Effector memory CD4-positive, alpha-beta T cell (primary cell): ENCODE data around the gene ZNF678.
"Not testable (repeated sequence)": the region's sequence is repeated elsewhere in the genome, so short reads cannot be mapped to it uniquely, and the experiment has no call there.

Source experiments
- DNase-seq, 3 donors: peaks; one replicate each; pipeline ENCODE4 v3.0.0-alpha.2; 2020
- H3K27ac ChIP-seq: 2 replicates; pipeline ENCODE4 v1.7.0; 2013; ENCODE audit warnings: mild to moderate bottlenecking, low read length, moderate library complexity; ENCODE audit not compliant: insufficient read depth, poor library complexity, severe bottlenecking
- H3K27me3 ChIP-seq: replicated peaks from 2 replicates; pipeline ENCODE4 v1.7.0; 2013; ENCODE audit warnings: mild to moderate bottlenecking, low read length; ENCODE audit not compliant: insufficient read depth, control insufficient read depth, poor library complexity, severe bottlenecking
- H3K36me3 ChIP-seq: 2 replicates; pipeline ENCODE4 v1.7.0; 2013; ENCODE audit warnings: mild to moderate bottlenecking, low read length, moderate library complexity; ENCODE audit not compliant: control insufficient read depth, insufficient read depth
- H3K4me1 ChIP-seq: 2 replicates; pipeline ENCODE4 v1.7.0; 2013; ENCODE audit warnings: low read length, mild to moderate bottlenecking; ENCODE audit not compliant: control insufficient read depth, insufficient read depth, poor library complexity, severe bottlenecking
- H3K4me3 ChIP-seq: 2 replicates; pipeline ENCODE4 v1.7.0; 2013; ENCODE audit warnings: low read length, low read depth, mild to moderate bottlenecking; ENCODE audit not compliant: insufficient read depth, poor library complexity, severe bottlenecking
- H3K9me3 ChIP-seq: 2 replicates; pipeline ENCODE4 v1.7.0; 2013; ENCODE audit warnings: mild to moderate bottlenecking, low read length, moderate library complexity; ENCODE audit not compliant: control insufficient read depth

ZNF678 gene

DNA sequence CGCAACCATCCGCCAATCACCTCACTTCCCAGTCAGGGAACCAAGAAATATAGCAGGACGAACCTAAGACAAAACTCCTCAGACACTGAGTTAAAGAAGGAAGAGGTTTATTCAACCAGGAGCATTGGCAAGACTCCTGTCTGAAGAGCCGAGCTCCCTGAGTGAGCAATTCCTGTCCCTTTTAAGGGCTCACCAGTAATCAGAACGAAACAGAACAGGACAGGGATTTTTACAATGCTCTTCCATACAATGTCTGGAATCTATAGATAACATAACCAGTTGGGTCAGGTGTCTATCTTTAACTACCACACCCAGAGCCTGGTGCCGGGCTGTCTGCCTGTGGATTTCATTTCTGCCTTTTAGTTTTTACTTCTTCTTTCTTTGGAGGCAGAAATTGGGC lies 32.9 kb downstream of the ZNF678 start:
- H3K27me3 ChIP-seq, H3K4me3 ChIP-seq, H3K36me3 ChIP-seq, DNase-seq, H3K9me3 ChIP-seq, H3K4me1 ChIP-seq, H3K27ac ChIP-seq: not testable (repeated sequence)

DNA sequence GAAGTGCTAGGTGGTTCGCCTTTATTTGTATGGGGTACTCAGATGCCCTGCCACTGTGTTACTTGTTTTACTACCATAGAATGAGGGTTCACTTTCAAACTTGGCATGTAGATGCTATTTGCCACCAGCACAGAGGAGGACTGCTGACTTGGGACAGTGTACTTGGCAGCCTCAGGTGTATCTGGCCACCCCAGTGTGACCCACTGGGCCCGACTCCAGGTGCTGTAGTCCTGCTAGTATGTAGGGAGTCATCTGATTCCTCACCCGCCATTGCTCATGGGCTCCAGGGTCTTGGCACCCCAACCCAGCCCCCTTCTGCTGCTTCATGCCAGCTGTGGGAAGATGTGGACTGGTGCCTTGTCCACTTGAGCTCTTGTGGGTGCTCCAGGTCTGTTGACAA lies 40.0 kb downstream of the ZNF678 start:
- Histone ChIP-seq H3K36me3 (no peaks in the 10 kb centered on the region), H3K4me3 (no peak overlapping the region), H3K27ac (no peak overlapping the region), H3K27me3 (no peaks in the 10 kb centered on the region), H3K9me3 (no peaks in the 10 kb centered on the region), H3K4me1 (no peaks in the 10 kb centered on the region)
- DNase-seq = no peak

DNA sequence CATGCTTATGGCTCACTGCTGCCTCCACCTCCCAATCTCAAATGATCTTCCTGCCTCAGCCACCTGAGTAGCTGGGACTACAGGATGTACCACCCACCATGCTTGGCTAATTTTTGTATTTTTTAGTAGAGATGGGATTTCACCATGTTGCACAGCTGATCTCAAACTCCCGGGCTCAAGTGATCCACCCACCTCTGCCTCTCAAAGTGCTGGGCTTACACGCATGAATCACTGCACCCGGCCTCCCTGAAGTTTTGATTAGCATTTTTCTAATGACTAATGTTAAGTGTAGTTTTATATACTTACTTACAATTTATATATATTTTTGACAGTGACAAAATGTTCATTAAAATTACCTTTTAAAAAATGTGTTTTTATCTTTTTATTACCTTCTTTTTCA lies 41.1 kb downstream of the ZNF678 start:
- H3K4me3 ChIP-seq = no peak overlapping the region
- no peaks in the 10 kb centered on the region for H3K36me3 ChIP-seq
- no peaks in the 10 kb centered on the region for H3K27me3 ChIP-seq
- no peaks in the 10 kb centered on the region for H3K9me3 ChIP-seq
- no peaks in the 10 kb centered on the region for H3K4me1 ChIP-seq
- H3K27ac ChIP-seq = no peak overlapping the region
- no peak for DNase-seq

DNA sequence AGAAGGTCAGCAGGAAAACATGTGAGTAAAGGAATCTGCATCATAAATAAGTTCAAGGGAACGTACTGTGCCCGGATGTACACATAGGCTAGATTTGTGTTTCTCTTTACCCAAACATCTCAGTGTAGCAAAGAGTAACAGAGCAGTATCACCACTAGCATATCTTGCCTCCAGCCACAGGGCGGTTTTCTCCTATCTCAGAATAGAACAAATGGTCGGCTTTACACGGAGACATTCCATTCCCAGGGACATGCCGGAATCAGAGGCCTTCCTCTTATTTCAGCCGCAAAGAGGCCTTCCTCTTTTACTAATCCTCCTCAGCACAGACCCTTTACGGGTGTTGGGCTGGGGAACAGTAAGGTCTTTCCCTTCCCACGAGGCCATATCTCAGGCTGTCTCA lies 42.9 kb downstream of the ZNF678 start:
- H3K27ac ChIP-seq, H3K27me3 ChIP-seq, H3K4me1 ChIP-seq, H3K9me3 ChIP-seq, H3K4me3 ChIP-seq, DNase-seq, H3K36me3 ChIP-seq: not testable (repeated sequence)

DNA sequence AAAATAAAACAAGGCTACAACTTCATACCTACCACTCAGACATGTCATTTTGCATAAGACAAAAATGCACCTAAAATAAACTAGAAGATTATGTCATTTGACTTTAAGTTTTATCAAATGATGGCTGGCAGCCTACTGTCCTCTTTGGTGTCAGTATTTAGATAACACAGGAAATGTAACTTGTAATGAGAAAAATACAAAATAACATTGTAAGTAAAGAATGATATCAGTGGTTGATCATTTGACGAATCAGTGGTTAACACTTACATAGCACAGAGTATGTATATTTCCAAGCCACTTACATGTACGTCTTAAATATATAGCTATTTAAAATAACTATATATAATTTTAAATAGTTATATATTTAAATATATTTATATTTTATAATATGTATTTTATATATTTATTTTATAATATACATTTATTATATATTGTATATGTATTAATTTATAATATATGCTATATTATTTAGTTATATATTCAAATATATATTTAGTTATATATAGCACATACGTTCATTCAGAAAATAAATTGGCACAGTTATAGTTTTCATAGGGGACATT lies 44.1 kb downstream of the ZNF678 start:
- Histone ChIP-seq H3K27ac (no peak overlapping the region), H3K9me3 (no peaks in the 10 kb centered on the region), H3K36me3 (no peaks in the 10 kb centered on the region), H3K4me3 (no peak overlapping the region), H3K27me3 (no peaks in the 10 kb centered on the region), H3K4me1 (no peaks in the 10 kb centered on the region)
- DNase-seq = no peak

DNA sequence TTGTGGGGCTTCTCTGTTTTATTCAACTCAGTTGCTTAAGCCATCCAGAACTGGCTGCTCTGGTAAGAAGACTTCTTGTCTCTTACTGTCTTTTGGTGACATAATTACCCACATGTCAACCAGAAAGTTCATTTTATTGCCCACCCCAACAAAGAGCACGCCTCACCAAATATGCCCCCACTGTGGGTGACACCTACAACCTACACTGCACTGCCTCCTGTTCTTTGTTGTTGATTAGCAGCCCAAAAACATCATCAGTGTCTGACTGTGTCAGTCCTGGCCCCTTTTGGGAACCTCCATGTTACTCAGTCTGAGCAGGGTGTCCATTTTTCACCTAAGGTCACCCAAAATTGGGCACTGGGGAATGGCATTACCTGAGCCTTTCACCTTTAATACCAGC lies 49.3 kb downstream of the ZNF678 start:
- Histone ChIP-seq H3K9me3 (peaks cover 7% of the 10 kb centered on the region), H3K27ac (no peak overlapping the region), H3K4me1 (no peaks in the 10 kb centered on the region), H3K27me3 (no peaks in the 10 kb centered on the region), H3K36me3 (peaks cover 3% of the 10 kb centered on the region), H3K4me3 (no peak overlapping the region)
- DNase-seq = no peak

DNA sequence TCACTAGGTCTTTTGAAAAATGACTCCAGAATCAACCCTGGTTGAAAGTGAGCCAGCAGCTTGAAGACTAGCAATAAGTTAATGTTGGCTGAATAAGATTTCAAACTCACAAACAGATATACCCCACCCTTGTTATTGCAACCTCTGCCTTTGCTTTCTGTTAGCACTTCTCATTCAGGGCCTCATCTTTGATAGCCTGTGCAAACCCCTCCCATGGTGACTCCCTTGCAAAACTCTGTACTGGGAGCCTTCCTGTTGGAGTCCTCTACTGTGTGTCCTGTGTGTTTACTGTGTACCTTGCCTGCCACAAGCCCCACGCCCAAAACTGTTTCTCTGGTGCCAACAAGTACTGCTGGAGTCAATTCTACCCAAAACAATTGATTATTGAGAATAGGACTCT lies 50.2 kb downstream of the ZNF678 start:
- H3K4me3 ChIP-seq = no peak overlapping the region
- H3K27ac ChIP-seq = no peak overlapping the region
- DNase-seq = no peak
- no peaks in the 10 kb centered on the region for H3K4me1 ChIP-seq
- no peaks in the 10 kb centered on the region for H3K27me3 ChIP-seq
- H3K9me3 ChIP-seq = peaks cover 12% of the 10 kb centered on the region
- H3K36me3 ChIP-seq = peaks cover 3% of the 10 kb centered on the region

DNA sequence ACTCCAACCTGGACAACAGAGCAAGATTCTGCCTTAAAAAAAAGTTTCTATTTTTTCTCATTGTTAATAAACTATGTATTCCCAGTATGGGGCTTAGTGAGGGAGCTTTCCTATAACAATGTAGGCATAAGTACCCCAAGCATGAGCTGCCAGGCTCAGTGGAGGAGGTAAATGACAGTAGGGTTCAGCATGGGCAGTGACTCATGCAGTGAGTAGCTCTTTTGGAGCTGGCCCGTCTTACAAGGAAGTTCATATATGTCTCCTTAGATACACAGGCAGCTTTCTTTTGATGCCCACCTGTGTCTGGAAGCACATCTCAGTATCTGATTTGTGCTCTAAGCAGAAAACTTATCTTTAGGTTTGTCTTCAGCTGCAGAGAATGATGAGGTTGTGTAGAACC lies 57.9 kb downstream of the ZNF678 start:
- DNase-seq = no peak
- Histone ChIP-seq H3K27me3 (no peaks in the 10 kb centered on the region), H3K27ac (no peak overlapping the region), H3K4me3 (no peak overlapping the region), H3K9me3 (peaks cover 20% of the 10 kb centered on the region), H3K36me3 (no peaks in the 10 kb centered on the region), H3K4me1 (no peaks in the 10 kb centered on the region)

DNA sequence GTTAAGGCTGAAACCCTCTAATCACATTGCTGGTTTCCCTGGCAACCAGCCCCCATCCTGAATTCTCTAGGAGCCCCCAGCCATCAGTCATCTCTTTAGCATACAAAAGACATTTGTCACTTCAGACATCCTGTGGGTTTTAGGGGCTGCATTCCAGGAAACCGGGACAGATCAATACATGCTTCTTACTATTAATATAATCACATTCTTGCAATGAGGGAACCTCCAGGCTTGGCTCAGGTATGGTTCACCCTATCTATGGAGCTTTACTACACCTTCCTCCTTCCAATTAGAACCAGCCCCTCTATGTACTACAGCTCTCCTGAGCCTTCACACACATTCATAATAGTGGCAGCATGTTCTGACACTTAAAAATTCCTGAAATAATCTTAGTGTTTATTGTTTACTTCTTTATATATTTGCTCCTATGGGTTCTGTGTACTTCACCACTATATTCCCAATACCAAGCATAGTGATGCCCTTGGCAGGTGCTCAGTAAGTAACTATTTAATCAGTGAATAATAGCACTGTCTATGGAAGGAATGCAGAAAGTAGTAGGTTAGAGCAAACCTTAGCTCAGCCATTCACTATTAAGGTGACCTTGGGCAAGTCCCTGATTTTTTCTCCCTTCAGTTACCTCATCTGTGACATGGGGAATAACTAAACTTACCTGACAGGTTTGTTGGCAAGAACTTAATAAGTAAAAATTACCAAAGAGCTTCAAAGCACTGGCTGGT lies 59.6 kb downstream of the ZNF678 start:
- Histone ChIP-seq H3K4me1 (no peaks in the 10 kb centered on the region), H3K36me3 (no peaks in the 10 kb centered on the region), H3K27me3 (no peaks in the 10 kb centered on the region), H3K27ac (no peak overlapping the region), H3K4me3 (no peak overlapping the region), H3K9me3 (peaks cover 11% of the 10 kb centered on the region)
- no peak for DNase-seq

DNA sequence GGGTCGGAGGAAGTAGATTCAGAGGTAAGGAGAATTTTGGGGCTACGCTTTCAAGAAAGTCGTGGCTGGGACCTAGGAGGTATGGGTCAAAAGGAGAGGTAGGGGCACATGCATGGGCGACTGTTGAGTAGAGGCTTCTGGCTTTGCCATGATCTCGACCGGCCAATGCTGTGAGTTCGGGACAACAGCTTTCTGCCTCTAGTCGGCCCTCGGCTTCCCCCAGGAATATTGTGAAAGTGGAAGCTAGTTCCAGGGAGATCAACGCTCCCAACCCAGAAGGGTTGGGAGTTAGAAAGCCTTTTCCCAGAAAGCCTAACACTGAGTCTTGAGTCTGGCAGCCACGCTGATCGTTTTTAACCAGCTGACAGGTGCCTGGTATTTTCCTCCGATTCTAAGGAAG lies 69.0 kb downstream of the ZNF678 start:
- peaks cover 9% of the 10 kb centered on the region for H3K36me3 ChIP-seq
- no peaks in the 10 kb centered on the region for H3K4me1 ChIP-seq
- DNase-seq = no peak

More for the DNA sequence above, 69.0 kb downstream of the ZNF678 start:
- no peak overlapping the region for H3K27ac ChIP-seq
- H3K27me3 ChIP-seq = no peaks in the 10 kb centered on the region
- H3K9me3 ChIP-seq = peaks cover 18% of the 10 kb centered on the region
- no peak overlapping the region for H3K4me3 ChIP-seq
